HCT116 (cell line): ENCODE measurements around the gene TRAK1.

Experiments
- CTCF ChIP-seq, 3 experiments: fragments of 200-600 bp in 1 of 3; sonication (generic) in 1 of 3; IDR thresholded peaks in 2 of 3; conservative IDR thresholded peaks in 1 of 3; 2 replicates each; pipeline ENCODE4 v1.5.1; 2012 to 2017; ENCODE audit warnings: low read depth in 2 of 3, low read length in 2 of 3, antibody characterized with exemption in 1 of 3, borderline replicate concordance in 1 of 3, control low read depth in 1 of 3, mild to moderate bottlenecking in 1 of 3, mixed read lengths in 1 of 3, mixed run types in 1 of 3, moderate library complexity in 1 of 3; ENCODE audit not compliant: insufficient read depth in 1 of 3
- ELF1 ChIP-seq: IDR thresholded peaks from 2 replicates; pipeline ENCODE4 v1.6.1; 2012; ENCODE audit warnings: low read depth, borderline replicate concordance
- MAX ChIP-seq: IDR thresholded peaks from 2 replicates; pipeline ENCODE4 v1.6.1; 2012
- POLR2A ChIP-seq: IDR thresholded peaks from 2 replicates; pipeline ENCODE4 v1.7.0; 2011; ENCODE audit warnings: borderline replicate concordance; ENCODE audit not compliant: insufficient read depth, insufficient read length; ENCODE audit errors: extremely low read depth
- RAD21 ChIP-seq: IDR thresholded peaks from 2 replicates; pipeline ENCODE4 v1.6.1; 2012; ENCODE audit warnings: low read depth, mild to moderate bottlenecking
- YY1 ChIP-seq: IDR thresholded peaks from 2 replicates; pipeline ENCODE4 v1.6.1; 2011; ENCODE audit warnings: low read length, low read depth, moderate library complexity, mild to moderate bottlenecking; ENCODE audit not compliant: insufficient replicate concordance; ENCODE audit errors: extremely low read depth
- ZFX ChIP-seq: fragments of 450-650 bp; IDR thresholded peaks from 2 replicates; pipeline ENCODE4 v1.6.1; 2017

GRCh38 chr3:42216302-42216701, 125.1 kb downstream of the TRAK1 start:
- TF ChIP-seq CTCF (IDR thresholded peaks at IDR 0.05 in 2 of 3, conservative IDR thresholded peaks at IDR 0.05 in 1 of 3; ENCODE audit: borderline replicate concordance in 1 of 3, insufficient read depth in 1 of 3, low read depth in 2 of 3, low read length in 2 of 3) = no peak
- TF ChIP-seq POLR2A = no peak
- TF ChIP-seq ELF1 = no peak
- no peak for TF ChIP-seq MAX
- TF ChIP-seq RAD21 = no peak
- TF ChIP-seq ZFX = no peak
- TF ChIP-seq YY1 = no peak
